DND-41 (cell line): Measurements from ENCODE around the gene CTSV.
"Not testable (repeated sequence)": the region's sequence is repeated elsewhere in the genome, so short reads cannot be mapped to it uniquely, and the experiment has no call there.

ENCODE experiments used
- ATAC-seq: fragments of 200-7000 bp; cut with Tn5 transposase; 3 replicates; pipeline ENCODE4 v1.9.1; 2021; ENCODE audit warnings: low read depth; ENCODE audit not compliant: insufficient read depth
- DNase-seq: peaks from one replicate; pipeline ENCODE4 v3.0.0-alpha.2; 2020
- H2AFZ ChIP-seq: 2 replicates; pipeline ENCODE4 v1.6.0; 2012; ENCODE audit warnings: low read depth, low read length
- H3K27ac ChIP-seq: 2 replicates; pipeline ENCODE4 v1.5.1; 2012; ENCODE audit warnings: low read length, inconsistent platforms
- H3K27me3 ChIP-seq: fragments of 200-600 bp; sonication (generic); 2 replicates; pipeline ENCODE4 v1.6.0; 2012; ENCODE audit warnings: low read length, mild to moderate bottlenecking, inconsistent platforms; ENCODE audit not compliant: insufficient read depth, poor library complexity
- H3K36me3 ChIP-seq: 2 replicates; pipeline ENCODE4 v1.5.1; 2012; ENCODE audit warnings: low read length, inconsistent platforms; ENCODE audit not compliant: insufficient read depth
- H3K4me1 ChIP-seq: 2 replicates; pipeline ENCODE4 v1.5.1; 2012; ENCODE audit warnings: mild to moderate bottlenecking, low read length; ENCODE audit not compliant: insufficient read depth
- H3K4me2 ChIP-seq: 2 replicates; pipeline ENCODE4 v1.6.0; 2012; ENCODE audit warnings: mild to moderate bottlenecking, moderate library complexity, low read length, inconsistent platforms; ENCODE audit not compliant: insufficient read depth
- H3K4me3 ChIP-seq, 2 experiments: fragments of 200-600 bp in 1 of 2; shearing (Covaris generic) in 1 of 2; 2 replicates each; pipeline ENCODE4 v1.5.1; 2012 to 2016; ENCODE audit warnings: inconsistent platforms in 2 of 2, low read length in 2 of 2, mild to moderate bottlenecking in 2 of 2, low read depth in 1 of 2, moderate library complexity in 1 of 2
- H3K79me2 ChIP-seq: 2 replicates; pipeline ENCODE4 v1.6.0; 2012; ENCODE audit warnings: low read length, inconsistent platforms; ENCODE audit not compliant: insufficient read depth
- H3K9ac ChIP-seq: 2 replicates; pipeline ENCODE4 v1.6.0; 2012; ENCODE audit warnings: low read depth, mild to moderate bottlenecking, inconsistent platforms, low read length, moderate library complexity
- H3K9me3 ChIP-seq: 2 replicates; pipeline ENCODE4 v1.5.1; 2012; ENCODE audit warnings: low read length, moderate library complexity, mild to moderate bottlenecking, inconsistent platforms; ENCODE audit not compliant: insufficient read depth, severe bottlenecking
- H4K20me1 ChIP-seq: 2 replicates; pipeline ENCODE4 v1.6.0; 2012; ENCODE audit warnings: low read length; ENCODE audit not compliant: insufficient read depth
- EZH2 ChIP-seq: IDR thresholded peaks from 3 replicates; pipeline ENCODE4 v1.6.1; 2012; ENCODE audit warnings: borderline replicate concordance, low read depth, mild to moderate bottlenecking, moderate library complexity, low read length, inconsistent platforms; ENCODE audit not compliant: severe bottlenecking
- TF ChIP-seq, protein P1 (sequence below): IDR thresholded peaks from 2 replicates; pipeline ENCODE4 v1.5.1; 2012; ENCODE audit warnings: borderline replicate concordance, low read length, moderate library complexity, mild to moderate bottlenecking; ENCODE audit not compliant: poor library complexity, severe bottlenecking; ENCODE audit errors: extremely low read depth

CTSV gene

GRCh38 chr9:97064176-97064575 lies 25.2 kb upstream of the CTSV start:
- no peak overlapping the region for H3K9ac ChIP-seq
- no peaks in the 10 kb centered on the region for H3K4me1 ChIP-seq
- no peak overlapping the region for H3K27ac ChIP-seq
- no peak overlapping the region for H3K4me2 ChIP-seq
- no peak overlapping the region for H3K4me3 ChIP-seq
- no peaks in the 10 kb centered on the region for H3K9me3 ChIP-seq
- no peaks in the 10 kb centered on the region for H3K79me2 ChIP-seq
- DNase-seq (no peak), ATAC-seq (no peak)
- TF ChIP-seq EZH2 = no peak
- TF ChIP-seq, protein P1, sequence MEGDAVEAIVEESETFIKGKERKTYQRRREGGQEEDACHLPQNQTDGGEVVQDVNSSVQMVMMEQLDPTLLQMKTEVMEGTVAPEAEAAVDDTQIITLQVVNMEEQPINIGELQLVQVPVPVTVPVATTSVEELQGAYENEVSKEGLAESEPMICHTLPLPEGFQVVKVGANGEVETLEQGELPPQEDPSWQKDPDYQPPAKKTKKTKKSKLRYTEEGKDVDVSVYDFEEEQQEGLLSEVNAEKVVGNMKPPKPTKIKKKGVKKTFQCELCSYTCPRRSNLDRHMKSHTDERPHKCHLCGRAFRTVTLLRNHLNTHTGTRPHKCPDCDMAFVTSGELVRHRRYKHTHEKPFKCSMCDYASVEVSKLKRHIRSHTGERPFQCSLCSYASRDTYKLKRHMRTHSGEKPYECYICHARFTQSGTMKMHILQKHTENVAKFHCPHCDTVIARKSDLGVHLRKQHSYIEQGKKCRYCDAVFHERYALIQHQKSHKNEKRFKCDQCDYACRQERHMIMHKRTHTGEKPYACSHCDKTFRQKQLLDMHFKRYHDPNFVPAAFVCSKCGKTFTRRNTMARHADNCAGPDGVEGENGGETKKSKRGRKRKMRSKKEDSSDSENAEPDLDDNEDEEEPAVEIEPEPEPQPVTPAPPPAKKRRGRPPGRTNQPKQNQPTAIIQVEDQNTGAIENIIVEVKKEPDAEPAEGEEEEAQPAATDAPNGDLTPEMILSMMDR = no peak
- no peaks in the 10 kb centered on the region for H4K20me1 ChIP-seq
- no peak overlapping the region for H2AFZ ChIP-seq
- H3K36me3 ChIP-seq = no peaks in the 10 kb centered on the region
- H3K27me3 ChIP-seq = no peaks in the 10 kb centered on the region

- no peak for ATAC-seq
- H3K9me3 ChIP-seq = no peaks in the 10 kb centered on the region
- H3K4me2 ChIP-seq = no peak overlapping the region
- H2AFZ ChIP-seq = no peak overlapping the region
- no peaks in the 10 kb centered on the region for H3K27me3 ChIP-seq
- H3K79me2 ChIP-seq = no peaks in the 10 kb centered on the region
- H4K20me1 ChIP-seq = no peaks in the 10 kb centered on the region
- no peaks in the 10 kb centered on the region for H3K36me3 ChIP-seq
- H3K4me3 ChIP-seq = no peak overlapping the region
- no peaks in the 10 kb centered on the region for H3K4me1 ChIP-seq
- DNase-seq = no peak
- H3K9ac ChIP-seq = no peak overlapping the region
- TF ChIP-seq, protein P1 = no peak
- no peak for TF ChIP-seq EZH2
- H3K27ac ChIP-seq = no peak overlapping the region
These were observed 21.9 kb upstream of the CTSV start for GRCh38 chr9:97060796-97061195.

- Histone ChIP-seq H3K36me3 (no peaks in the 10 kb centered on the region), H2AFZ (no peak overlapping the region), H3K27me3 (no peaks in the 10 kb centered on the region), H4K20me1 (no peaks in the 10 kb centered on the region), H3K27ac (no peak overlapping the region), H3K4me2 (no peak overlapping the region), H3K4me3 (no peak overlapping the region), H3K4me1 (no peaks in the 10 kb centered on the region), H3K79me2 (no peaks in the 10 kb centered on the region), H3K9ac (no peak overlapping the region), H3K9me3 (no peaks in the 10 kb centered on the region)
- ATAC-seq (peak; percentile 39; the same call in 2 of the 3 replicates), DNase-seq (no peak)
- no peak for TF ChIP-seq EZH2
- TF ChIP-seq, protein P1 = no peak
These were observed 20.7 kb upstream of the CTSV start for GRCh38 chr9:97059626-97060025.

- ATAC-seq (no peak), DNase-seq (no peak)
- H3K36me3 ChIP-seq = no peaks in the 10 kb centered on the region
These were observed 18.7 kb upstream of the CTSV start for GRCh38 chr9:97057651-97058050.

GRCh38 chr9:97055891-97056290 lies 16.9 kb upstream of the CTSV start:
- H3K27me3 ChIP-seq, H2AFZ ChIP-seq, H3K9me3 ChIP-seq, H3K27ac ChIP-seq, H3K4me3 ChIP-seq, DNase-seq, ATAC-seq, H3K4me1 ChIP-seq, H3K4me2 ChIP-seq, H3K36me3 ChIP-seq, H3K79me2 ChIP-seq, H4K20me1 ChIP-seq, H3K9ac ChIP-seq: not testable (repeated sequence)

More at GRCh38 chr9:97057651-97058050, 18.7 kb upstream of the CTSV start:
- H3K9ac ChIP-seq = no peak overlapping the region
- no peaks in the 10 kb centered on the region for H4K20me1 ChIP-seq
- no peak for TF ChIP-seq EZH2
- TF ChIP-seq, protein P1 = no peak
- H2AFZ ChIP-seq = no peak overlapping the region
- H3K27ac ChIP-seq = no peak overlapping the region
- no peaks in the 10 kb centered on the region for H3K79me2 ChIP-seq
- H3K4me2 ChIP-seq = no peak overlapping the region
- no peak overlapping the region for H3K4me3 ChIP-seq
- no peaks in the 10 kb centered on the region for H3K9me3 ChIP-seq
- no peaks in the 10 kb centered on the region for H3K27me3 ChIP-seq
- H3K4me1 ChIP-seq = no peaks in the 10 kb centered on the region
